Keratinocyte (primary cell): ENCODE measurements around the gene BMP7. TPM values are rescaled to one million over a fixed set of nuclear protein-coding genes. Genes with fewer than 3 reads are reported as not detected.

ENCODE experiments used
- DNase-seq: peaks from one replicate; pipeline ENCODE4 v3.0.0-alpha.2; 2011; ENCODE audit warnings: low read depth, missing footprints, low spot score
- FAIRE-seq: peaks from 2 replicates; lab custom pipeline; 2011; peaks lifted over from hg19 to GRCh38; lab: Jason Lieb, UNC
- H2AFZ ChIP-seq: 2 replicates; pipeline ENCODE4 v1.6.0; 2012; ENCODE audit warnings: low read length, control low read depth, inconsistent platforms; ENCODE audit not compliant: control insufficient read depth
- H3K27ac ChIP-seq: 2 replicates; pipeline ENCODE4 v1.5.1; 2011; ENCODE audit warnings: low read length; ENCODE audit not compliant: control insufficient read depth, insufficient read depth
- H3K27me3 ChIP-seq: 3 replicates; pipeline ENCODE4 v1.6.0; 2011; ENCODE audit warnings: low read length; ENCODE audit not compliant: control insufficient read depth, insufficient read depth; ENCODE audit errors: extremely low read depth
- H3K36me3 ChIP-seq, 2 experiments: 2 replicates in 1 of 2; 3 replicates in 1 of 2; pipeline ENCODE4 v1.5.1; 2011; ENCODE audit warnings: low read length in 2 of 2, mild to moderate bottlenecking in 1 of 2; ENCODE audit not compliant: control insufficient read depth in 2 of 2, insufficient read depth in 2 of 2; ENCODE audit errors: extremely low read depth in 1 of 2
- H3K4me1 ChIP-seq: 3 replicates; pipeline ENCODE4 v1.5.1; 2011; ENCODE audit warnings: low read length; ENCODE audit not compliant: control insufficient read depth, insufficient read depth; ENCODE audit errors: extremely low read depth
- H3K4me2 ChIP-seq: 3 replicates; pipeline ENCODE4 v1.6.0; 2011; ENCODE audit warnings: low read depth, low read length; ENCODE audit not compliant: control insufficient read depth, insufficient read depth; ENCODE audit errors: extremely low read depth
- H3K4me3 ChIP-seq, 3 experiments: fragments of 200-600 bp in 1 of 3; sonication (generic) in 1 of 3; 2 replicates in 2 of 3; 3 replicates in 1 of 3; pipeline ENCODE4 v1.5.1; 2011 to 2016; ENCODE audit warnings: low read length in 3 of 3, mild to moderate bottlenecking in 3 of 3, control low read depth in 2 of 3, inconsistent platforms in 1 of 3, low read depth in 1 of 3, mixed read lengths in 1 of 3, mixed run types in 1 of 3, moderate library complexity in 1 of 3; ENCODE audit not compliant: control insufficient read depth in 2 of 3, insufficient read depth in 2 of 3; ENCODE audit errors: extremely low read depth in 1 of 3
- H3K79me2 ChIP-seq: 2 replicates; pipeline ENCODE4 v1.6.0; 2012; ENCODE audit warnings: low read length; ENCODE audit not compliant: control insufficient read depth, insufficient read depth
- H3K9ac ChIP-seq: 3 replicates; pipeline ENCODE4 v1.6.0; 2011; ENCODE audit warnings: low read length; ENCODE audit not compliant: control insufficient read depth, insufficient read depth; ENCODE audit errors: extremely low read depth
- H3K9me1 ChIP-seq: 3 replicates; pipeline ENCODE4 v1.6.0; 2011; ENCODE audit warnings: low read length; ENCODE audit not compliant: control insufficient read depth, insufficient read depth; ENCODE audit errors: extremely low read depth
- H3K9me3 ChIP-seq: 2 replicates; pipeline ENCODE4 v1.5.1; 2012; ENCODE audit warnings: low read depth, low read length; ENCODE audit not compliant: control insufficient read depth
- H4K20me1 ChIP-seq: 3 replicates; pipeline ENCODE4 v1.6.0; 2011; ENCODE audit warnings: low read length; ENCODE audit not compliant: control insufficient read depth, insufficient read depth; ENCODE audit errors: extremely low read depth
- CTCF ChIP-seq, 3 experiments: IDR thresholded peaks in 1 of 3; conservative IDR thresholded peaks in 1 of 3; optimal IDR thresholded peaks in 1 of 3; 2 replicates in 2 of 3; 3 replicates in 1 of 3; pipeline versions ENCODE3 to v1.5.1; 2011; ENCODE audit warnings: low read length in 3 of 3, mild to moderate bottlenecking in 3 of 3, moderate library complexity in 2 of 3, control low read depth in 1 of 3, inconsistent platforms in 1 of 3; ENCODE audit not compliant: insufficient read depth in 2 of 3; ENCODE audit errors: extremely low read depth in 1 of 3
- EZH2 ChIP-seq: IDR thresholded peaks from one replicate; pipeline ENCODE4 v1.6.1; 2012; ENCODE audit warnings: inconsistent platforms, mild to moderate bottlenecking, low read length, moderate library complexity
- dilution Hi-C: fragments of 300-500 bp; cut with MboI; formaldehyde crosslinking; loops from one replicate; pipeline ENCODE4 v1.7.0; 2020; ENCODE audit warnings: low sequenced_read_pairs; ENCODE audit not compliant: extremely low pct_ligation_motif_present
- polyA plus RNA-seq, 5 experiments: library from polyadenylated mRNA; depleted of rRNA in 3 of 5; stranded (reverse) in 3 of 5; stranded (forward) in 1 of 5; unstranded in 1 of 5; fragments of >200 nt; gene quantifications; 1 replicate in 1 of 5; 2 replicates in 3 of 5; 3 replicates in 1 of 5; pipeline versions ENCODE4 v1.2.1 to v1.2.3, GENCODE V29; 2011 to 2012; ENCODE audit warnings: missing spikeins in 2 of 5, low read depth in 1 of 5, low replicate concordance in 1 of 5

The BMP7 gene
- polyA plus RNA-seq, 1 donor (not counting 4 experiments of a cell fraction or from before 2014, with no cell fraction given), result 0.29 TPM

GRCh38 chr20:57199656-57200405 lies 66.6 kb downstream of the BMP7 start:
- Histone ChIP-seq H2AFZ (no peak overlapping the region), H3K79me2 (no peaks in the 10 kb centered on the region), H3K9me3 (no peaks in the 10 kb centered on the region), H3K4me1 (no peaks in the 10 kb centered on the region), H3K27me3 (peaks cover 32% of the 10 kb centered on the region), H3K36me3 (no peaks in the 10 kb centered on the region), H3K27ac (no peak overlapping the region), H4K20me1 (peaks cover 2% of the 10 kb centered on the region), H3K9ac (no peak overlapping the region), H3K9me1 (no peaks in the 10 kb centered on the region), H3K4me2 (no peak overlapping the region), H3K4me3 (no peak overlapping the region)
- no peak for DNase-seq
- no peak for FAIRE-seq
- TF ChIP-seq CTCF (optimal IDR thresholded peaks at IDR 0.05 in 1 of 3, IDR thresholded peaks at IDR 0.05 in 1 of 3, conservative IDR thresholded peaks at IDR 0.05 in 1 of 3; ENCODE audit: extremely low read depth in 1 of 3, insufficient read depth in 2 of 3, low read length in 3 of 3), result no peak
- TF ChIP-seq EZH2, result no peak
- dilution Hi-C loops, result no loop called here

DNA sequence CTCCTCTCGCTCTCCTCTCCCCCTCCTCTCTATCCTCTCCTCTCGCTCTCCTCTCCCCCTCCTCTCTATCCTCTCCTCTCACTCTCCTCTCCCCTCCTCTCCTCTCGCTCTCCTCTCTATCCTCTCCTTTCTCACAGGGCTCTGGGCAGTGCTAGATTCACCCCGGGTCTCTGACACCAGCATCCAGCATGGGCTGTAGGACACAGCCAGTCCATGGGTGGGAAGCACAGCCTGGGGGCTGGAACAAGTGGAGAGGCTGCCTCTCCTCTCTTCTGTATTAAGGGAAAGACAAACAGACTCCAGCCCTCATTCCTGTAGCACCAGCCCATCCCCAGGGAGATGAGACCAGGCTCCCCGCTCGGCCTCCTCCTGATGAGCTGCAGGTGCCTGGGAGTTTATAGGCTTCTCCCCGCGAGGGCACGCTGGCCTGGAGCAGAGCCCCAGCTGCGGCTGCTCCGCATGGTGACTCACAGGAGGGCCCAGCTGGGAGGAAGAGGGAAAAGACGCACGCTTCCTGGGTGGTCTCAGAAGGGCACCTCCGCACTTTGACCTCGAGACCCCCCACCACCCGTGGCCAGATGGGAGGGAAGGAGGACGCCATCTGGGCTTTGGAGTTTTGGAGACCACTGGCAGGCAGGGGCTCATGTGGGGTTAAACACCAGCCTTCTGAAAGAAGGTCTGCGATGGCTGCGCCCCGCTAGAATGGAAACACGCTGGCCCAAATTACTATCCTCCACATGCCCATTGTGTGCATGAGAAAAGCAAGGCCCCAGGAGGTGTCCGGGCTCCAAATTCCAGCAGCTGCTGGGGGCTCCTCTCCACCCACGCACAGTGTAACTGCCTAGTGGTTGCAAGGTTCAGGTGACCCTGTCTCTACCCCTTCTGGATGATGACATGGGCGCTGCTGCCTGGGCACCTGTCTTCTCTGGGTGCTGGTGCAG lies 68.0 kb downstream of the BMP7 start:
- dilution Hi-C loops, result no loop called here
- Histone ChIP-seq H3K4me1 (no peaks in the 10 kb centered on the region), H3K27me3 (peaks cover 36% of the 10 kb centered on the region), H3K4me3 (no peak overlapping the region), H3K4me2 (no peak overlapping the region), H3K9ac (no peak overlapping the region), H3K9me3 (no peaks in the 10 kb centered on the region), H3K9me1 (no peaks in the 10 kb centered on the region), H4K20me1 (peaks cover 2% of the 10 kb centered on the region), H2AFZ (no peak overlapping the region), H3K79me2 (no peaks in the 10 kb centered on the region), H3K27ac (no peak overlapping the region), H3K36me3 (no peaks in the 10 kb centered on the region)
- FAIRE-seq (no peak), DNase-seq (no peak)
- TF ChIP-seq CTCF (optimal IDR thresholded peaks at IDR 0.05 in 1 of 3, IDR thresholded peaks at IDR 0.05 in 1 of 3, conservative IDR thresholded peaks at IDR 0.05 in 1 of 3; ENCODE audit: extremely low read depth in 1 of 3, insufficient read depth in 2 of 3, low read length in 3 of 3) (no peak), EZH2 (no peak)
